Suppressor macrophage treated with lipopolysaccharide for 4 hours (primary cell): Measurements from ENCODE around the gene DUSP15.

Experiments used
- DNase-seq: peaks from one replicate; pipeline ENCODE4 v3.0.0-alpha.2; 2020

The DUSP15 gene

DNA sequence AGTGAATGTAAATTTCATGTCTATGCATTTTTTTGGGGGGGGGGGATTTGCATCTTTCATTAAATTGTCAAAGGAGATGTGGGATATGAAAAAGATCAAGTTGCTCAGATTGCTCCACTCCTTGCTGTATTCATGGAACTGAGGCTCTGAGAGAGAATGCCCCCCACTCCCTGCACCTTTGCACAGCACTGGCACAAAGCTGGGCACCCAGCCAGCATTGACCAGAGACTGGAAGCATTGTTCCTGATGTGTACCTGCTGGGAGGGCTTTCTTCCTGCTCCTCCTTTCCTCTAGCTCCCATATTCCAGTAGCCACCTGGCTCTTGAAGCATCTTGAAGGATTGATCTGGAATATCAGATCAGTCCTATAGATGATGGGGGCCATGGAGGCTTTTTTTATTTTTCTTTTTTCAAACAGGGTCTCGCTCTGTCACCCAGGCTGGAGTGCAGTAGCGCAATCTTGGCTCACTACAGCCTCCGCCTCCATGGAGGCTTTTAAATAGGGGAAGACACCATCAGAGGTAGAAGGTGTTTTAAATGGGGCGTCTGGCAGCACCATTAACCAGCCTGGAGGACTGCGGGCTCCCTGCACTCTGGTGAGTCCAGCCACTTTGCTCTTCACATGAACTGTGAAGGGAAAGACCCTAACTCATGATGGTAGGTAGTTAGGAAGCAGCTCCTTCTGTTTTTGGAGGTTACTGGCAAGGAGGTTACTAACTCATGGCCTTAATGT lies 10.9 kb downstream of the DUSP15 start:
- DNase-seq, result no peak

DNA sequence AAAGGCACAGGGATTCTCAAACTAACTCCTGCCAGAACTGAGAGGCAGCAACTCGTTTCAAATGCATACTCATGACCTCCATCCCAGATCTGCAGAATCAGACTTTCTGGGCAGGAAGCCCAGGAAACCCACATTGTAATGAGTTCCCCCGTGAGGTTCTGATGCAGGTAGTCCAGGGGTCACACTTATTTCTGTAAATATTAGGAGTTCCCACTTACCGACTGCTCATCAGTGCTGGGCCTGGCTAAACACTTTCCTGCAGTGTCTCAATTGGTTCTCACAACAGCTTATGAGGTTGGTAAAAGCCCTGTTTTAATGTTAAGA lies 11.6 kb downstream of the DUSP15 start:
- DNase-seq, result no peak

DNA sequence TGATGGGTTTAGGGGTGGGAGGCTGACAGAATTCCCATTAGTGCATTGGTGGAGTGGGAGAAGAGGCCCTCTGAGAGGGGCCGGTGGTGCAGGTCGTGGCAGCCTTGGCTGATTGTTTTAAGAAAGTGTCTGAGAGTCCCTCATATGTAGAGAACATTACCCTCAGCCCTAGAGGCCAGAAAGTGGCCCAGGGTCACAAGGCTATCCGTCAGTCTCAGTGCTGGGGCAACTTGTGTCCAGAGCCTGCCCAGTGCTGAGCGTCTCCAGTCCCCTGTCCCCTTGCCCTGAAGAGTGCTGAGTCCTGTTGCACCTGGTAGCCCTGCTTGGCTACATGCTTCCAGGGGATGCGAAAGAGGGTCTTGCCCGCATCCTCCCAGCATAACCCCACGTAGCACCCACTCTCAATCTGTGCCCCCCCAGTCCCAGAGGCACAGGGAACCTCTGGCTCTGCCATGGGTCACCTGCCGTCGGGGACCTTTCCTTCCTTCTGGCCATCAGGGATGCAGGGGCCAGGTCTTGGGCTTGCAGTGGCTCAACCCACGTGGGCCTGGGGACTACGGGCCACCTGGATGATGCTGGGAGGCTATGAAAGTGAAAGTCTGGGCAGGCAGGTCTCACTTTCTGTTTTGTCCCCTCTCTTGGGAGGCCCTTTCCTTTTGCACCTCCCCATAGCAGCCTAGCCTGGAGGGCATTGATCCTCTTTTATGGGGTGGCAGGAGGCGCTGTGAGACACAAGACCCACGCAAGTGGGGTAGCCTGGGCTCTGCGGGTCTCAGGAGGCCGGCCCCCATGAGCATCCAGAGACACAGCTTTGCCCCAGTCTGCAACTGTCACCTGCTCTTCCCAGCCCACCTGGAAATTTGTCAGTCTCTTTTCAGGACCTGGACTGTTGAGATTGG lies 12.2 kb downstream of the DUSP15 start:
- DNase-seq, result no peak

DNA sequence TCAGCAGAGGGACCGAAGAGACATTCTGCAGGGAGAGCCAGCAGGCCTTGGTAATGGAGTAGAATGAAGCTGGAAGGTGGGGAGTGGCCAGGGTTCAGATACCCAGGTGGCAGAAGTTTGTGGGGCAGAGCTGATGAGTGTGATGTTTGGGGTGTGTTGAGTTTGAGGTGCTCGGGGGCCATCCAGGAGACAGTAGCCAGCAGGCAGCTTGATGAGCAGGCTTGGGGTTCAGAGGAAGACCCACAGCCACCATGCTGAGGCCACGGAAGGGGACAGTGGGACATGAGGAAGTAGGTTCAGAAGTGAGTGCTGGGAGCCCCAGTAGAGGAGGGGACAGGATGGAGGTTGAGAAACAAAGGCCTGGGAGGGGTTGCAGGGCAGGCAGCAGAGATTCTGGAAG lies 13.8 kb downstream of the DUSP15 start:
- DNase-seq, result no peak

DNA sequence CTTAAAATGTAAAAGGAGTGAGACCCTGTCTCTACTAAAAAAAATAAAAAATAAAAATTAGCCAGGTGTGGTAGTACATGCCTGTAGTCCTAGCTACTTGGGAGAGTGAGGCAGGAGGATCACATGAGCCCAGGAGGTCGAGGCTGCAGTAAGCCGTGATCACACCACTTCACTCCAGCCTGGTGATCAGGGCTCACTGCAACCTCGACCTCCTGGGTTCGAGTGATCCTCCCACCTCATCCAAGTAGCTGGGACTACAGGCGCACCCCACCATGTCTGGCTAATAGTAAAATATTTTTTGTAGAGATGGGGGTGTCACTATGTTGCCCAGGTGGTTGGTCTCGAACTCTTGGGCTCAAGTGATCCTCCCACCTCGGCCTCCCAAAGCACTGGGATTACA lies 16.8 kb downstream of the DUSP15 start:
- DNase-seq, result no peak

DNA sequence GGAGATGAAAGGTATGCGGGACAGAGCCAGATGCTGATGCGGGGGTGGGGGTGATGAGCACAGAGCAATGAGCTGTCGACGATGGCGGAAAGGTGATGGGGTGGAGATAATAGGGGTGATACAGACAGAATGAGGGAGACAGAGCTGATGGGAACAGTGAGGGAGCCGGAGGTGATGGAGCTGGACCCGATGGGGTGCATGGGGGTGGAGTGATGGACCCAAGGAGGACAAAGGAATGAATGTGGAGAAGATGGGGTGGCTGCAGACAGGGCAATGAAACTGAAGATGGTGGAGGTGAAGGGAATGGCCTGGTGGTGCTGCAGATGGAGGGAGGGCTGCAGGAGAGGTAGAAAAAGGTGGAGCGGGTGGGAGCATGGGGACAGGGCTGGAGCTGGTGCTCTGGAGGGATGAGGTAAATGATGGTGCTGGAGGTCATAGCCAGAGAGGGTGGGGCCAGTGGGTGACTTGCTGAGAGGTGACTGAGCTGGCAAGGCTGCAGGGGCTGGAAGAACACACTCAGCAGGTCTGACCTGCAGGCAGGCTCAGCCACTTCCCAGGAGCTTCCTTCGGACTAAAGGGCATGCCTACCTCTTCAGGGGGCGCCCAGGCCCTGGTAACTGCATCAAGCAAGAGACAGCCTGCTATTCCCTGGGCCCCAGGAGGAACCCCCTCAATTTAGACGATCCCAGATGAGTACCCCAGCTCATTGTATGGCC lies 18.9 kb downstream of the DUSP15 start:
- no peak for DNase-seq

DNA sequence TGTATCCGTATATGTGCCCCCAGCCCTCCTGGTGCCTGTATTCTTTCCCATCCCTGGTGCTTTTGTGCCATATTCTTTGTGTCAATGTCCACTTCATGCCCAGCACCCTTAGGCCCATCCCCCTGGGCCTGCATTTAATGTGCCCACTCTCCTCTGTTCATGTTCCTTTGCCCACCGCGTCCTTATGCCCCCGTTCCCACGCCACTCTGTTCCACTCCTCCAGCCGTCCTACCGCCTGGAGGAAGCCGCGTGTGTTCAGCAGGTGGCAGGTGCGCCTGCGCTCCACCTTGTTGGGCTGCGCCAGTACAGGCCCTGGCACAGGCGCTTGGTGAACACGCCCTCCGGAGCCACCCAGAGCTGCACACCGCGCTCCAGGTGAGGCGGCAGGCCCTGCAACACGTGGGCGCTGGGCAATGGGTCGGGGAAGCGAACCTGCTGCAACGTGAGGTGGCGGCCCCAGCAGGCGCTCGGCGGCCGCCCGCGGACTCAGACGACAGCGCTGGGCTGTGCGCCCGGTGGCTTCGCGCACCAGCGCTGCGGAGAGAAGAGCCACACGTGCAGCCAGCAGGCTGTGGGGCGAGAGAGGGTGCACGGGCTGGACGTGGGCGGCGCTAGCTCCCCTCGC lies 20.9 kb downstream of the DUSP15 start:
- no peak for DNase-seq

DNA sequence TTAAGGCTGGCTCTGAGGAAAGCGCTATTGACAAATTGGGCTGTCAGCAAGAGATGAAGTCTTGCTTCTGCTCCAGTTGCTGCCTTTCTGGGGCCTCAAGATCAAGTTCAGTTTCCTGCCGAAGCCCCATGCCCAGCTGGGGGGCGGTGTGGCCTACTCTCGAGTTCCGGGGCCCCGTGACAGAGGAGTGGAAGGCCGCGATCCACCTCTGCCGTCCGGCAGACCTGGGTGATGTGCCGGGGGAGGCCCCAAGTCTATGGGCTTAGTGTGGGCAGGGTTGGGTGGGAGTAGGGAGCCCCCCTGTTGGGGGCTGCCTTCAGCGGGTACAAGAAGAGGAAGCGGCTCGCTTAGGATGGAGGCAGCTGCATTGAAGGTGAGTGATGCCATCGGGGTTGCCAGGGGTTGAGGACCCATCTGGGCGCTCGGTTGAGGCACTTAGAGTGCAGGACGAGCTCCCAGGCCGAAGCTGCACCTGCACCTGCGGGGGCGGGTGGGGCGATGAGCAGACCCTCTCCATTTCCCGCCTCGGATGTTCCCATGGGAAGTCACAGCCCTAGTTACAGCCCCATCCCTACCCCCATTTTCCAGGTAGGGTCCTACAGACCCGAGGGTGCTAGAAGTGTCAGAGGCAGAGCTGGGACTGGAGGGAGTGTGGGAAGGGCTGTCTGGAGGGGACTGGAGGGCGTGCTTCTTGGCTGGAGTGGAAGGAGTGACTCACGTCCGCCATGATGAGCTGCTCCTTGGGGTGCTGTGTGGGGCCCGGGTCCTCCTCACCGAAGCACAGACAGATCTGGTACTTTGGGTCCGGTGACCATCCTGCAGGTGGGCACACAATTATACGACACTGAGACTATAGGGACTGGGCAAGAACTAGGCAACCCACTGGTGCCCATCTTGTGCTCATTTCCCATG lies 22.0 kb downstream of the DUSP15 start:
- no peak for DNase-seq

DNA sequence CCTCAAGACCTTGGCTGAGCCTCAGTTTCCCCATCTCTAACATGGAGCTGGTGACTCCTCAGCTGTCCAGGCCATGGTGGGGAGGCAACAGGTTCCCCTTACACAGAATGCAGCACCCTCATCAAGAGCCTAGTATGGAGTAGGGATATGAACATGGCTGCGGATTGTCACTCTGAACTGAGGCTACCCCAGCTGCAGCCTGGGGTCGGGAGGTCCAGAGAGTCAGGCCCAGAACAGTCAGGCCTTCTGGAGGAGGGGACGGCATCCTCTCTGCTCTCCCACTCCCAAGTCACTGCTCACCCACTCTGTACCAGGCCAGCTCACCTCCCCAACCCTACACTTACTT lies 23.6 kb downstream of the DUSP15 start:
- DNase-seq, result no peak

DNA sequence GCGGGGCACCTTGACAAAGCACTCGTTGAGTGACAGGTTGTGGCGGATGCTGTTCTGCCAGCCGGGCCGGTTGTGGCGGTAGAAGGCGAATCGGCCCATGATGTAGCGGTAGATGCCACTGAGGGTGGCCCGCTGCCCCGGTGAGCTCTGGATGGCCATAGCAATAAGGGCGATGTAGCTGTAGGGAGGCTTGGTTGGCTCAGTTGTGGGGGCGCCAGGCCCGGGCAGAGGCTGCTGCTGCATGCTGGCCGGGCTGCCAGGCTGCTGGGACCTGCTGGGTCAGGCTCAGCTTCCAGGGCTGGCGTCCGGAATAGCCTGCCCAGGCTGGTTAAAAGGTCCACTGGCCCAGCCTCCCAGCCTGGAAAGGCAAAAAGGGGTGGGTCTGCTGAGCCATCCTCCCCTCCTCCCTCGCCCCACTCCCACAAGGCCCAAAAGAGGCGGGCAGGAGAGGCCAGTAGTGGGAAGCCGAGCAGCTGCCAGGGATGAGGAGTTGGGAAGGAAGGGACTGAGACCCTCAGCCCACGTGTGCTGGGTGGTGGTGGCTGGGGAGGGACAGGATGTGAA lies 24.9 kb downstream of the DUSP15 start, which contains the start of gene FOXS1:
FOXS1 (minus strand) TSS at position 305 of the 564 bp plus-strand sequence; CDS start at position 243, 62 bp downstream.
- no peak for DNase-seq

DNA sequence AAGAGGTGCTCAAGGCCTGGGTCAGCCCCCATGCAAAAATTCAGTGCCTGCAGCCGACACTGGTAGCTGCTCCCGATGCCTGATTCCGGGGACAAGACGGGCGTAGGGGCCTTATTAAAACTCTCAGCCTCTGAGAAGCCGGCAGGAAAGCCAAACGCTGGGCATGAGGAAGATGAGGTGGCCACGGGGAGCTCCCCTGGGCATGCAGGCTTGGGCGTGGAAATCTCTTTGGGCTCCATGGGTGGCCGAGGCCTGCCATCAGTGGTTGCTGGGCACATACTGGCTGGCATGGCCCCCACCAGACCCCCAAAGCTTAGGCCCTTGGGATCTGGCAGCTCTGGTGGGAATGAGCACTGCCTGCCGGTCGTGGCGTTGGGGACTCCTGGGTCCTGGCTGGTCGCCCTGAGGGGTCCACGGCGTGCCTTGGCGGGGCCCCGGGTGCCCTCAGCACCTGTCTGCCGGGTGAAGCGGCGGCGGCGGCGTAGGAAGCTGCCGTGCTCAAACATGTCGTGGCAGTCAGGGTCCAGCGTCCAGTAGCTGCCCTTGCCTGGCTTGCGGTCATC lies 25.5 kb downstream of the DUSP15 start:
- no peak for DNase-seq

DNA sequence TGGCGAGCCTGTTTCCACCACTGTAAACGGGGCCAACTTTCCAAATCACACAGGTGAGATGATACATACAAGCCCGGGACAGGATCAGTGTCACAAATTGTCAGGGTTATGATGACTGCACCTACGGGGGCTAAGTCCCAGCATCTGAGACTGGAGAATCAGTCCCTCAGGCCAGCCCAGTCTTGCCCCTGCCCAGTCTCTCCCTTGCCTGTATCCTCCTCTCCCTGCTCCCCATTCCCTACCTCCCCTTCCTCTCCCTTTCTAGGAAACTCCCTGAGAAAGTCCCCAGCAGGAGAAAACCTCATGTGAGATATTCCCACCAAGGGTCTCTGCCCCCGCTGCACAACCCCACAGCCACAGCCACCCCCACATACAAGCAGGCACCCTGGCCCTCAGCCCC lies 26.4 kb downstream of the DUSP15 start:
- no peak for DNase-seq

DNA sequence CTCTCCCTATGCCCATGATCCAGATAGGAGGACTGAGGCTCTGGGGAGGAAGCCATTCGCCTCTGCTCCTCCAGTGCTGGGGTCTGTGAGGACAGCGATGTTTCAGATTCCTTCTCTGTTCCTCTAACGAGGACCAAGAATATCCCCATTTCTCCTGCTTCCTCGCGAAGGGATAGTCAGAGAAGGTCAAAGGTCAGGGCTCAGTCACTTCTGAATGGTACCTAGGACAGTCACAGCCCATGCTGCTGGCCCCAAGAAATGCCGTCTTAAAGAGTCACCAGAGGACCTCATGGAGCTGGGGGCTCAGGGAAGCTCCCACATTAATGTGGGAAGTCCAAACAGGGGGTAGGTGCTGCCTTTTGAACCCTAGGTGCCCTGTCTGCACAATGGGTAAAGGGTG lies 27.0 kb downstream of the DUSP15 start:
- DNase-seq, result no peak

DNA sequence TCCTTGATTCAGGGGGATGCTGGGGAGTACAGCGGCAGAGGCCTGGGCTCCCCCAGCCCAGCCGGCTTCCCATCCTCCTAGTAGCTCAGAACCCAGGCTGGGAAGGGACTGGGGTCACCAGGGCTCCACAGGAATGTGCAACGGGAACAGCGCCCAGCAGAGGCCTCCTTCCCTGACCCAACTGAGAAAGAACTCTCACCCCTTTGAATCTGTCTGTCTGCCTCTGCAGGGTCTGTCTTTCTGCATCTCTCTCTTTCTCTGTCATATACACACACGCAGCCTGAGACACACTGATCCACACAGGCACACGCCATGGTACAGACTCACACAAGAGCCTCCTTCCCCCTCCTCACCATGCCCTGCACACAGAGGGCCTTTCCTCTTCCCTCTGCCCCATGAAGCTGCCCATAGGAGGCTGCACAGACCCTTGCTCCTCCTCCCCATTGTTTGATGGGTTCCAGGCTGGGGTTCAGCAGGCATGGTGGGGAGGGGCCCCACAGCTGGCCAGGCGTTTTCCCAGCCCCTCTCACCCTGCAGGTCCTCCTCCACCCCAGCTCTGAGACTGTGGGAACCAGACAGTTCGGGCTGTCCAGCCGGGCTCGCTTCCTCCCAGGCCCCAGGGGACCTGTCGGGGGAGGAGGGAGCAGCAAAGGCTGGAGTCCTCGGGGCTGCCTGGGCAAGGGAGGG lies 27.7 kb downstream of the DUSP15 start:
- DNase-seq, result no peak

DNA sequence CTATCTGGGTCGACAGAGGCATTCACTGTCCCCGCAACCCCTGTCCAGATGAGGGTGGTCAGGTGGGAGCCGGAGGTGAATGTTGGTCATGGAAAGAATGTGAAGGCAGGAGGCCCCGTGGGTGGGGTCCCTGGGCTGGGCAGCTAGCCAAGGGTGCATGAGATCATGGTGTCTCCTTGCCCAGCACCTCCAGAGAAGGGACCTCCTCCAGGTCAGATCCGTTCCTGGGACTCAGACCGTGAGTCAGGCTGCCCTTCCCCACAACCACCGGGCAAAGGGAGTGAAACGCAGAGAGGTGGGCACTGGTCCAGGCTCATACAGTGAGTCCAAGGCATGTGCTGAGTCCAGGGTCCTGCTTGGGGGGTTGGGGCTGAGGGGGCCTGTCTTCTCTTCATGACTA lies 28.4 kb downstream of the DUSP15 start:
- no peak for DNase-seq

DNA sequence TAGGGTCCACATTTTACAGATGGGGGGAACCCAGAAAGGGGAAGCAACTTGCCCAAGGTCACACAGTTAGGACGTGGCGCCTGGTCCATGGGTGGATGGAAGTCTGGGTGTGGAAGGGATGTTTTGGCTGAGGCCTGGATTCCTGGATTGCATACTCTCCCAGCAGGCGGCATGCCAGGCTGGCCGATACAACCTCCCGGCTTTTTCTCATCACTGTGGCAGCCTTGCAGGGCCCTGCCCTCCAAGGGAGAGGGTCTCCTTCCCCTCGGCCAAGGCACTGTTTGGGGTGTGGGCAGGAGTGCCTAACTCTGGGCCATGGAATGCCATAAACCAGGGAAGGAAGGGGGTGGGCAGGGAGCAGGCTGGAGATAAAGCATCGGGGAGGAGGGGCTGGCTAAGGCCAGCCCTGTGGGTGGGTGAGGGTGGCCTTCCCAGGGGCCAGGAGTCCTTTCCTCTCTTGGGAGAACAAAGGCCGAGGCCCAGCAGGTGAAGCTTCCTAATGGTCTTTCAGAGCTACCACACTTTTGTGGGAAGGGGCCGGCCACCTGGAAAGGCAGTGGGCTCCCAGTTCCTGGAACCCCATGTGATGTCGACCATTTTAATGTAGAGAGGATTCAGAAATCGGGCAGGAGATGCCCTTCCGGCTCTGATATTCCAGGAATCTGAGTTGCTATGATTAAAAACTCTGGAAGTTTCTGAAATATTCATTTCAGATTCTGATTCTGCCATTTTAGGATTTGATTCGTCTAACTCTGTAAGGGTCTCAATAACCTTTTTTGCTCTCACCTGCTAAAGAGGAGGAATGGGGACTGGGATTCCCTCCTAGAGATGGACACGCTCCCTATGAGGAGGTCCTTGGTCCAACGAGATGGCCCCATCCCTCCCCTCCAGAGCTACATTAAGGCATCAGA lies 29.2 kb downstream of the DUSP15 start:
- DNase-seq, result no peak

DNA sequence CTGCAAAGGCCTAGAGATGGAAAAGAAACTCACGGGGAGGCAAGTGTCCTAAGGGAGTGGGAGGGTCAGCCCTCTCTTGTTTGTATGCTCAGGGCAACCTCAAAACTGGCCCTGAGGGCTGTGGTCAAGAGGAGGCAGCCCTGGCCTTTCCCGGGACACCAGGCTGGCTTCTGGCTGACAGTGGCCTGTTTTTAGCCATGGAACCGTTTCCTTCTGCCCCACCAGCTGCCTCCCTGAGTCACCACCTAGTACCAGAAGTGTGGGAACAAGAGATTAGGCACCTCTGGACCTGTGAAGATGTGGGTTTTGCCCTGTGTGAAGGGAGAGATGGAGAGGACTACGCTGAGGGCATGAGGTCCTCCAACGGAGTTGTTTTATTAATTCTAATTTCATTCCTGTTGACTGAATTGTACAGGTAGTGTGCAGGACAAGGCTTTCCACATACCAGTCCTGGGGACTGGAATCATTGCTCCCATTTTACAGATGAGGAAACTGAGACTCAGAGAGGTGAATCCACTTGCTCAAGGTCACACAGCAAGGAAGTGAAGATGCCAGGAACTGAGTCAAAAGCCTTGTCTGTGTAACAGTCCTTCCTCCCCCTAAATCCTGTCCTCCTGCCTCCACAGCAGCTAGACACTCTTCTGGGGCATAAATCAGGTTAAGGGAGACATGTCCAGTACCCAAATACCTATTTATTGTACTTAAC lies 30.4 kb downstream of the DUSP15 start:
- no peak for DNase-seq

DNA sequence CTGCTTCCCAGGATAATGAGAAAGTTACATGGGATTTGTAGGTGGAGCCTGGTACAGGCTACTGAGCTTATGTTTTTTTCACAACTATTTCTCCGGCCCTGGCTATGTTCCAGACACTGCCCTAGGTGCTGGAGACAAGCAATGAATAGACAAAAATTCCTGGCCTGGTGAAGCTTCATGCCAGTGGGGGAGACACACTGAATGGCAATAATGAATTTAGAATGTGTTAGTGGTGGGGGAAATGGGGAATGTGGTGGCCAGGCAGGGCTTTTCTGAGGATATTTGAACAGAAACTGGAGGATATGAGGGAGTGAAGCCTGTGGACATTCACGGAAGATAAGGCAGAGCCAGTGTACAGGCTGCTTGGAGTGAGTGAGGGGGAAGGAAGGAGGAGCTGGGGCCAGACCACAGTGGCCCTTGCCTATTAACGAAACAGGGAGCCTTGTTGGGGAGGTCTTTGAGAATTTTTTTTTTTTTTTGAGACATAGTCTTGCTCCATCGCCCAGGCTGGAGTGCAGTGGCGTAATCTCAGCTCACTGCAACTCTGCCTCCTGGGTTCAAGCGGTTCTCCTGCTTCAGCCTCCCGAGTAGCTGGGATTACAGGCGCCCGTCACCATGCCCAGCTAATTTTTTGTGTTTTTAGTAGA lies 31.6 kb downstream of the DUSP15 start:
- DNase-seq, result no peak
